ENCODE results near the gene ZMIZ2. TPM values are rescaled to one million over a fixed set of nuclear protein-coding genes. Genes with fewer than 3 reads are reported as not detected.

The ZMIZ2 gene
- total RNA-seq, 1 experiment from 2014 or later: 69.0 TPM

DNA sequence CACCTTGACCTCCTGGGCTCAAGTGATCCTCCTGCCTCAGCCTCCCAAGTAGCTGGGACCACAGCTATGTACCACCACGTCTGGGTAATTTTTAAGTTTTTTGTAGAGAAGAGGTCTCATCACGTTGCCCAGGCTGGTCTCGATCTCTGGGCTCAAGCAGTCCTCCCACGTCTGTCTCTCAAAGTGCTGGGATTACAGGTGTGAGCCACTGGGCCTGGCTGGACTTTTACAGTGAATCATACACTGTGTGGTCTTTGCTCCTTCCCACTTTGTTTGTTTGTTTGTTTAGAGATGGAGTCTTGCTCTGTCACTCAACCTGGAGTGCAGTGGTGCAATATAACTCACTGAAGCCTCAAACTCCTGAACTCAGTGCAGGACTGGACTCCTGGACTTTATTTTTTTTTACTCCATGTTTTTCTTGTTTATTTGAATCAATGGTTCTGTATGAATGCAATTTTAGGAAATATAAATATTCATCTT lies 60.3 kb downstream of the ZMIZ2 start:
- ChIA-PET POLR2A (no interaction called here), CTCF (no interaction called here)
- no peaks in the 10 kb centered on the region for H3K9me3 ChIP-seq
- TF ChIP-seq, protein P1, sequence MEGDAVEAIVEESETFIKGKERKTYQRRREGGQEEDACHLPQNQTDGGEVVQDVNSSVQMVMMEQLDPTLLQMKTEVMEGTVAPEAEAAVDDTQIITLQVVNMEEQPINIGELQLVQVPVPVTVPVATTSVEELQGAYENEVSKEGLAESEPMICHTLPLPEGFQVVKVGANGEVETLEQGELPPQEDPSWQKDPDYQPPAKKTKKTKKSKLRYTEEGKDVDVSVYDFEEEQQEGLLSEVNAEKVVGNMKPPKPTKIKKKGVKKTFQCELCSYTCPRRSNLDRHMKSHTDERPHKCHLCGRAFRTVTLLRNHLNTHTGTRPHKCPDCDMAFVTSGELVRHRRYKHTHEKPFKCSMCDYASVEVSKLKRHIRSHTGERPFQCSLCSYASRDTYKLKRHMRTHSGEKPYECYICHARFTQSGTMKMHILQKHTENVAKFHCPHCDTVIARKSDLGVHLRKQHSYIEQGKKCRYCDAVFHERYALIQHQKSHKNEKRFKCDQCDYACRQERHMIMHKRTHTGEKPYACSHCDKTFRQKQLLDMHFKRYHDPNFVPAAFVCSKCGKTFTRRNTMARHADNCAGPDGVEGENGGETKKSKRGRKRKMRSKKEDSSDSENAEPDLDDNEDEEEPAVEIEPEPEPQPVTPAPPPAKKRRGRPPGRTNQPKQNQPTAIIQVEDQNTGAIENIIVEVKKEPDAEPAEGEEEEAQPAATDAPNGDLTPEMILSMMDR (IDR thresholded peaks at IDR 0.05; ENCODE audit: insufficient read depth in 1 of 2, low read depth in 1 of 2, low read length in 1 of 2, severe bottlenecking in 1 of 2, unreplicated experiment in 1 of 2): no peak
- intact Hi-C loops (cut with micrococcal nuclease; ENCODE audit: unreplicated experiment): no loop called here
- no peaks in the 10 kb centered on the region for H3K4me1 Mint-ChIP-seq (ENCODE audit: low read depth, unreplicated experiment)
- no peak for DNase-seq
- BruUV-seq (replicated peaks): no TSS peak
- no peaks in the 10 kb centered on the region for H3K27me3 Mint-ChIP-seq (ENCODE audit: insufficient read depth, unreplicated experiment)
- H3K27me3 ChIP-seq (replicated peaks; ENCODE audit: control insufficient read depth, insufficient read depth, low read length): no peaks in the 10 kb centered on the region
- no peak overlapping the region for H3K27ac Mint-ChIP-seq (ENCODE audit: unreplicated experiment)
- H3K36me3 ChIP-seq (ENCODE audit: control insufficient read depth, insufficient read depth, low read length): no peaks in the 10 kb centered on the region
- H3K4me3 Mint-ChIP-seq (ENCODE audit: unreplicated experiment): no peak overlapping the region
- no peaks in the 10 kb centered on the region for H3K4me1 ChIP-seq
- no peak overlapping the region for H3K4me3 ChIP-seq (ENCODE audit: low read depth, low read length)
- H3K36me3 Mint-ChIP-seq (ENCODE audit: insufficient read depth, unreplicated experiment): peaks cover 31% of the 10 kb centered on the region
- no peaks in the 10 kb centered on the region for H3K9me3 Mint-ChIP-seq (ENCODE audit: unreplicated experiment)

DNA sequence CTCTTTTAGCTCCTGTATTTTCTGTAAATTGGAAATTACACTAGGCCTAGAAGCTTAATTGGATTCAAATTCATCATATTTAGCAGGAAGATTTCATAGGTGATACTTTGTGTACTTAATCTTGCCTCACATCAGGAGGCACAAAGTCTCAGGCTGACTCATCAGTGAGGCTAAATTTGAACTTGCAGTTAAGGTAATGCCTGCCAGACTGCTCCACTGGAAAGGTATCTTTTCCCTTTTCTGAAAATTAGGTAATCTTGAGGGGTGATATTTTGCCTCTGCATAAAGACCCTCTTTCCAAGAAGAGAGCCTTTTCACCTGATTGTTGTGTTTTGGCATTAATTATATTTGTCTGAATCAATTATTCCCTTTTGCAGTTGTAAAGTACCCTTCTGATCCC lies 62.4 kb downstream of the ZMIZ2 start:
- BruUV-seq (replicated peaks): no TSS peak
- Mint-ChIP-seq H3K27me3 (ENCODE audit: insufficient read depth, unreplicated experiment) (no peaks in the 10 kb centered on the region), H3K36me3 (ENCODE audit: insufficient read depth, unreplicated experiment) (peaks cover 11% of the 10 kb centered on the region), H3K27ac (ENCODE audit: unreplicated experiment) (no peak overlapping the region), H3K4me3 (ENCODE audit: unreplicated experiment) (no peak overlapping the region), H3K4me1 (ENCODE audit: low read depth, unreplicated experiment) (no peaks in the 10 kb centered on the region), H3K9me3 (ENCODE audit: unreplicated experiment) (no peaks in the 10 kb centered on the region)
- H3K9me3 ChIP-seq: no peaks in the 10 kb centered on the region
- H3K36me3 ChIP-seq (ENCODE audit: control insufficient read depth, insufficient read depth, low read length): no peaks in the 10 kb centered on the region
- intact Hi-C loops (cut with micrococcal nuclease; ENCODE audit: unreplicated experiment): no loop called here
- POLR2A ChIA-PET: interaction anchor here (0.6 kb wide), 1 partner anchor 37 kb away, joined by 3 read pairs; the partner anchor contains the start of gene H2AZ2
- no peak for DNase-seq
- no peak overlapping the region for H3K4me3 ChIP-seq (ENCODE audit: low read depth, low read length)
- no peaks in the 10 kb centered on the region for H3K27me3 ChIP-seq (replicated peaks; ENCODE audit: control insufficient read depth, insufficient read depth, low read length)
- CTCF ChIA-PET: interaction anchor here (0.6 kb wide), 2 partner anchors 15 to 169 kb away, joined by 3 to 4 read pairs; no protein-coding TSS in a partner anchor
- TF ChIP-seq, protein P1 (IDR thresholded peaks at IDR 0.05; ENCODE audit: insufficient read depth in 1 of 2, low read depth in 1 of 2, low read length in 1 of 2, severe bottlenecking in 1 of 2, unreplicated experiment in 1 of 2): no peak
- no peaks in the 10 kb centered on the region for H3K4me1 ChIP-seq

DNA sequence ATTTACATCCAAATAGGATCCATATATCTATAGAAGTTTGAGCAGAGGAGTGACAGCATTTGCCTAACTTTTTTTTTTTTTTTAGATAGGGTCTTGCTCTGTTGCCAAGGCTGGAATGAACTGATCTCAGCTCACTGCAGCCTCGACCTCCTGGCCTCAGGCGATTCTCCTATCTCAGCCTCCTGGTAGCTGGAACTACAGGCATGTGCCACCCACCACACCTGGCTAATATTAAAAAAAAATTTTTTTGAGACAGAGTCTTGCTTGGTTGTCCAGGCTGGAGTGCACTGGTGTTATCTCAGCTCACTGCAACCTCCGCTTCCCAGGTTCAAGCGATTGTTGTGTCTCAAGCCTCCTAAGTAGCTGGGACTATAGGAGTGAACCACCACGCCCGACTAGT lies 62.9 kb downstream of the ZMIZ2 start:
- no peak for DNase-seq
- Mint-ChIP-seq H3K27ac (ENCODE audit: unreplicated experiment) (no peak overlapping the region), H3K9me3 (ENCODE audit: unreplicated experiment) (no peaks in the 10 kb centered on the region), H3K4me3 (ENCODE audit: unreplicated experiment) (no peak overlapping the region), H3K36me3 (ENCODE audit: insufficient read depth, unreplicated experiment) (peaks cover 8% of the 10 kb centered on the region), H3K27me3 (ENCODE audit: insufficient read depth, unreplicated experiment) (no peaks in the 10 kb centered on the region), H3K4me1 (ENCODE audit: low read depth, unreplicated experiment) (no peaks in the 10 kb centered on the region)
- no peaks in the 10 kb centered on the region for H3K4me1 ChIP-seq
- H3K9me3 ChIP-seq: no peaks in the 10 kb centered on the region
- no peaks in the 10 kb centered on the region for H3K27me3 ChIP-seq (replicated peaks; ENCODE audit: control insufficient read depth, insufficient read depth, low read length)
- H3K4me3 ChIP-seq (ENCODE audit: low read depth, low read length): no peak overlapping the region
- H3K36me3 ChIP-seq (ENCODE audit: control insufficient read depth, insufficient read depth, low read length): no peaks in the 10 kb centered on the region
- intact Hi-C loops (cut with micrococcal nuclease; ENCODE audit: unreplicated experiment): no loop called here
- TF ChIP-seq, protein P1 (IDR thresholded peaks at IDR 0.05; ENCODE audit: insufficient read depth in 1 of 2, low read depth in 1 of 2, low read length in 1 of 2, severe bottlenecking in 1 of 2, unreplicated experiment in 1 of 2): no peak
- no TSS peak for BruUV-seq (replicated peaks)
- POLR2A ChIA-PET: no interaction called here
- CTCF ChIA-PET: interaction anchor here (0.6 kb wide), 2 partner anchors 15 to 169 kb away, joined by 3 to 4 read pairs; no protein-coding TSS in a partner anchor
